GM12872 (cell line): ENCODE measurements around the gene TCF4.

ENCODE experiments used
- CTCF ChIP-seq: IDR thresholded peaks from 3 replicates; pipeline ENCODE4 v1.5.1; 2011; ENCODE audit warnings: low read depth, mild to moderate bottlenecking, low read length, moderate library complexity; ENCODE audit not compliant: insufficient read depth

The TCF4 gene

GRCh38 chr18:55268151-55268601 lies 319.8 kb downstream of the TCF4 start:
- no peak for TF ChIP-seq CTCF

- no peak for TF ChIP-seq CTCF
Observed at GRCh38 chr18:55266981-55267380, 321.0 kb downstream of the TCF4 start.

GRCh38 chr18:55265984-55266383 lies 322.0 kb downstream of the TCF4 start:
- TF ChIP-seq CTCF, result no peak

GRCh38 chr18:55265130-55265675 lies 322.8 kb downstream of the TCF4 start:
- no peak for TF ChIP-seq CTCF

- TF ChIP-seq CTCF, result no peak
Observed at GRCh38 chr18:55264108-55264507, 323.9 kb downstream of the TCF4 start.

- no peak for TF ChIP-seq CTCF
Observed at GRCh38 chr18:55262021-55262560, 325.9 kb downstream of the TCF4 start.

- no peak for TF ChIP-seq CTCF
Observed at GRCh38 chr18:55261253-55261652, 326.7 kb downstream of the TCF4 start.

GRCh38 chr18:55258088-55258487 lies 329.9 kb downstream of the TCF4 start:
- TF ChIP-seq CTCF, result no peak
